Neuronal stem cell (in vitro differentiated cells): ENCODE measurements around the gene HYAL3.
A peak's percentile ranks its signal among the peaks of the same experiment; 100 is the strongest.

Source experiments
- DNase-seq: peaks from one replicate; pipeline ENCODE4 v3.0.0-alpha.2; 2013; ENCODE audit warnings: low spot score
- H2AFZ ChIP-seq: one replicate; pipeline ENCODE4 v1.6.1; 2013; ENCODE audit warnings: mild to moderate bottlenecking, low read length, inconsistent platforms
- H2AK5ac ChIP-seq: 2 replicates; pipeline ENCODE4 v1.6.1; 2013; ENCODE audit warnings: low read depth, mild to moderate bottlenecking, inconsistent platforms, low read length, moderate library complexity, mixed read lengths
- H2BK120ac ChIP-seq: 2 replicates; pipeline ENCODE4 v1.6.1; 2013; ENCODE audit warnings: low read depth, mild to moderate bottlenecking, inconsistent platforms, low read length, moderate library complexity, mixed read lengths
- H2BK12ac ChIP-seq: one replicate; pipeline ENCODE4 v1.6.1; 2013; ENCODE audit warnings: low read length, inconsistent platforms
- H2BK15ac ChIP-seq: 2 replicates; pipeline ENCODE4 v1.6.1; 2013; ENCODE audit warnings: mild to moderate bottlenecking, low read length, inconsistent platforms, mixed read lengths
- H2BK5ac ChIP-seq: one replicate; pipeline ENCODE4 v1.6.1; 2013; ENCODE audit warnings: inconsistent platforms, mild to moderate bottlenecking, low read length, moderate library complexity
- H3K14ac ChIP-seq: one replicate; pipeline ENCODE4 v1.6.1; 2013; ENCODE audit warnings: low read length, inconsistent platforms
- H3K18ac ChIP-seq: 2 replicates; pipeline ENCODE4 v1.6.1; 2013; ENCODE audit warnings: low read length, inconsistent platforms
- H3K23ac ChIP-seq: 2 replicates; pipeline ENCODE4 v1.6.1; 2013; ENCODE audit warnings: low read depth, mild to moderate bottlenecking, mixed read lengths, low read length, inconsistent platforms; ENCODE audit not compliant: poor library complexity
- H3K27ac ChIP-seq: replicated peaks from 3 replicates; pipeline ENCODE4 v1.5.1; 2013; ENCODE audit warnings: low read length, inconsistent platforms
- H3K27me3 ChIP-seq, 3 experiments: 2 replicates each; pipeline ENCODE4 v1.6.1; 2013; ENCODE audit warnings: low read length in 3 of 3, mild to moderate bottlenecking in 2 of 3, inconsistent platforms in 1 of 3, low read depth in 1 of 3, mixed read lengths in 1 of 3, moderate library complexity in 1 of 3; ENCODE audit not compliant: control insufficient read depth in 3 of 3, insufficient read depth in 3 of 3
- H3K36me3 ChIP-seq, 2 donors: replicated peaks in 1 of 2; 2 replicates each; pipeline ENCODE4 v1.6.1; 2013; ENCODE audit warnings: low read length in 2 of 2; ENCODE audit not compliant: control insufficient read depth in 2 of 2, insufficient read depth in 2 of 2
- H3K4ac ChIP-seq: 2 replicates; pipeline ENCODE4 v1.6.1; 2013; ENCODE audit warnings: inconsistent platforms, mild to moderate bottlenecking, low read length, moderate library complexity
- H3K4me1 ChIP-seq, 2 donors: 1 replicate in 1 of 2; 2 replicates in 1 of 2; pipeline ENCODE4 v1.6.1; 2013; ENCODE audit warnings: low read length in 2 of 2, low read depth in 1 of 2; ENCODE audit not compliant: control insufficient read depth in 2 of 2, insufficient read depth in 1 of 2
- H3K4me2 ChIP-seq: one replicate; pipeline ENCODE4 v1.6.1; 2013; ENCODE audit warnings: mild to moderate bottlenecking, low read length, inconsistent platforms; ENCODE audit not compliant: insufficient read depth, poor library complexity, severe bottlenecking
- H3K4me3 ChIP-seq, 2 donors: 2 replicates each; pipeline ENCODE4 v1.5.1; 2013; ENCODE audit warnings: low read length in 2 of 2, mild to moderate bottlenecking in 2 of 2, inconsistent platforms in 1 of 2, moderate library complexity in 1 of 2
- H3K79me1 ChIP-seq: one replicate; pipeline ENCODE4 v1.6.1; 2013; ENCODE audit warnings: low read depth, mild to moderate bottlenecking, inconsistent platforms, low read length, moderate library complexity
- H3K9ac ChIP-seq: one replicate; pipeline ENCODE4 v1.6.1; 2013; ENCODE audit warnings: mild to moderate bottlenecking, low read depth, low read length, inconsistent platforms; ENCODE audit not compliant: poor library complexity
- H3K9me3 ChIP-seq, 2 donors: replicated peaks in 1 of 2; 2 replicates each; pipeline versions ENCODE3 to v1.6.1; 2013; ENCODE audit warnings: low read length in 2 of 2, mild to moderate bottlenecking in 2 of 2, inconsistent platforms in 1 of 2, low read depth in 1 of 2, mixed read lengths in 1 of 2, moderate library complexity in 1 of 2; ENCODE audit not compliant: control insufficient read depth in 2 of 2, insufficient read depth in 1 of 2
- H4K8ac ChIP-seq: one replicate; pipeline ENCODE4 v1.6.1; 2013; ENCODE audit warnings: low read depth, mild to moderate bottlenecking, inconsistent platforms, low read length, moderate library complexity
- H4K91ac ChIP-seq: one replicate; pipeline ENCODE4 v1.6.1; 2013; ENCODE audit warnings: low read length, low read depth, mild to moderate bottlenecking, inconsistent platforms; ENCODE audit not compliant: poor library complexity
- WGBS, 2 donors: extraction: QIAGEN DNeasy Blood & Tissue Kit; methylation state at CpG; one replicate each; pipeline ENCODE4 v1.1.7; 2013; ENCODE audit warnings: missing lambda C conversion rate in 2 of 2, mixed read lengths in 1 of 2; ENCODE audit not compliant: insufficient read length in 2 of 2, insufficient replicate concordance in 1 of 2; ENCODE audit errors: extremely low coverage in 2 of 2; 5-methylcytosine and 5-hydroxymethylcytosine counted together

The HYAL3 gene

GRCh38 chr3:50333744-50334328 is 34.6 kb upstream of the HYAL3 start:
- Histone ChIP-seq H3K14ac (no peak overlapping the region), H4K91ac (no peak overlapping the region), H3K4ac (no peak overlapping the region), H3K9ac (no peak overlapping the region), H3K23ac (no peak overlapping the region), H3K9me3 (no peaks in the 10 kb centered on the region), H2AFZ (no peak overlapping the region), H3K18ac (no peak overlapping the region), H2BK15ac (no peak overlapping the region), H3K4me2 (no peak overlapping the region), H3K27me3 (peaks cover 0 to 5% (median 2%) of the 10 kb centered on the region in 3 experiments), H2AK5ac (no peak overlapping the region), H3K4me3 (no peak overlapping the region), H4K8ac (no peak overlapping the region), H2BK5ac (no peak overlapping the region), H3K36me3 (peaks cover 36 to 62% of the 10 kb centered on the region in 2 donors), H2BK12ac (no peak overlapping the region), H3K4me1 (peaks cover 10 to 14% of the 10 kb centered on the region in 2 donors), H2BK120ac (no peak overlapping the region), H3K27ac (no peak overlapping the region), H3K79me1 (peaks cover 10% of the 10 kb centered on the region)
- no CpG with 5 or more reads among the region's 12 CpGs for WGBS, 2 donors
- DNase-seq = no peak

GRCh38 chr3:50331364-50331907 is 32.2 kb upstream of the HYAL3 start:
- Histone ChIP-seq H3K36me3 (peaks cover 36 to 66% of the 10 kb centered on the region in 2 donors), H3K9me3 (no peaks in the 10 kb centered on the region), H3K4me1 (peaks cover 9 to 14% of the 10 kb centered on the region in 2 donors), H3K4me3 (no peak overlapping the region), H3K79me1 (peaks cover 14% of the 10 kb centered on the region), H3K9ac (no peak overlapping the region), H2BK12ac (no peak overlapping the region), H3K4ac (no peak overlapping the region), H3K27me3 (no peaks in the 10 kb centered on the region), H3K23ac (no peak overlapping the region), H3K14ac (no peak overlapping the region), H4K8ac (no peak overlapping the region), H2BK15ac (no peak overlapping the region), H2BK5ac (no peak overlapping the region), H2BK120ac (no peak overlapping the region), H3K27ac (no peak overlapping the region), H3K4me2 (no peak overlapping the region), H2AK5ac (no peak overlapping the region), H2AFZ (no peak overlapping the region), H3K18ac (no peak overlapping the region), H4K91ac (no peak overlapping the region)
- WGBS, 2 donors = no CpG with 5 or more reads among the region's 19 CpGs
- no peak for DNase-seq

GRCh38 chr3:50330330-50330729 is 31.1 kb upstream of the HYAL3 start:
- Histone ChIP-seq H3K4me1 (peaks cover 3 to 6% of the 10 kb centered on the region in 2 donors), H3K36me3 (peaks cover 40 to 70% of the 10 kb centered on the region in 2 donors), H4K91ac (no peak overlapping the region), H2BK12ac (no peak overlapping the region), H4K8ac (peak overlapping the region; percentile 70), H3K79me1 (peaks cover 10% of the 10 kb centered on the region), H2BK120ac (no peak overlapping the region), H3K9me3 (no peaks in the 10 kb centered on the region), H2BK15ac (no peak overlapping the region), H3K4ac (no peak overlapping the region), H3K27me3 (no peaks in the 10 kb centered on the region), H2BK5ac (no peak overlapping the region), H2AFZ (no peak overlapping the region), H3K14ac (no peak overlapping the region), H3K4me2 (no peak overlapping the region), H3K23ac (no peak overlapping the region), H3K4me3 (peak overlapping the region in 1 of 2 donors; percentile 28), H2AK5ac (no peak overlapping the region), H3K18ac (no peak overlapping the region), H3K9ac (no peak overlapping the region), H3K27ac (no peak overlapping the region)
- WGBS, 2 donors = no CpG with 5 or more reads among the region's 10 CpGs
- no peak for DNase-seq

DNA sequence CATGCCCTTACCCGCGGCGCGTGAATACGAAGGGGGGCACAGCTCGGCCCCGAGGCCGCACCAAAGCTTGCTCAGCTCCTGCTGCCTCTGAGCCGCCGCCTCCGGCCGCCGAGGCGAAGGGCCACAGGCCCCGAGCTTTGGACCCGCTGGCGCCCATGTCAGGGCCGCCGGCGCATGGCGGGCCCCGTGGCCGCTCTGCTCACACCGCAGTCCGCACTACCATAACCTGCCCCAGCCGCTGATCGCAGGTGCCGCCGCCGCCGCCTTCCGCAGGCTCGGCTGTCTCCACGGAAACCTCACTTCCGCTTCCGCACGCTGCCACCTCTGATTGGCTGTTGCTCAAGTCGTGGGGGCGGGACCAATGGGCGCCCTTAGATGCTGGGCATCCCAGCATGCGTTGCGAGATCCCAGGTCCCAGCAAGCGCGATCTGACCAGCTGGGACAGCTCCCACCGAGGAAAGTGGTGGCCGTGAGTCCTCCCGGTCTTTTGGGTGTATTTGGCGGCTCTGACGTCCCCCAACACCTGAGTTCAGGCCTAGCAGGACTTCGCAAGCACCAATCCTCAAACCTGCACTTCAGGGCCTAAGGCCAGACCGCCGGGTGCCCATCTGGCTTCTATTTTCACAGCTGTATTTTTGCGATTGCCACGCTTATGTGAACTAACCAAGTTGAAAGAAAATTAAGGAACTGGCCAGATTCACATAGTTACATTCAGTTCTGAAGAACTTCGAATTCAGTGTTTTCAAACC is 28.9 kb upstream of the HYAL3 start, which contains the start of gene TUSC2:
Gene TUSC2 (minus strand): TSS at position 281 of the 749 bp plus-strand sequence. CDS start 124 bp downstream, at position 157.
- peak within 1 kb of the TSS; percentile 73 for H3K18ac ChIP-seq
- H3K4me1 ChIP-seq = peaks cover 8 to 12% of the 10 kb centered on the region in 2 donors
- no peak within 1 kb of the TSS for H3K14ac ChIP-seq
- H3K4me2 ChIP-seq = peak within 1 kb of the TSS; percentile 94
- no peak within 1 kb of the TSS for H2BK12ac ChIP-seq
- H3K4ac ChIP-seq = peak within 1 kb of the TSS; percentile 53
- peak within 1 kb of the TSS; percentile 74 for H2AFZ ChIP-seq
- no CpG with 5 or more reads among the region's 55 CpGs for WGBS, 2 donors
- peak within 1 kb of the TSS; percentile 62 for H3K23ac ChIP-seq
- no peak within 1 kb of the TSS for H2BK15ac ChIP-seq
- H2BK5ac ChIP-seq = peak within 1 kb of the TSS; percentile 26
- H4K91ac ChIP-seq = no peak within 1 kb of the TSS
- peak within 1 kb of the TSS; percentile 67 for H2AK5ac ChIP-seq
- H3K36me3 ChIP-seq = peaks cover 43 to 69% of the 10 kb centered on the region in 2 donors
- H3K27ac ChIP-seq = peak within 1 kb of the TSS; percentile 27
- DNase-seq = peak; percentile 93
- H4K8ac ChIP-seq = no peak within 1 kb of the TSS
- no peaks in the 10 kb centered on the region for H3K27me3 ChIP-seq
- H3K4me3 ChIP-seq = peak within 1 kb of the TSS; percentile 74 to 98
- H3K9me3 ChIP-seq = no peaks in the 10 kb centered on the region
- peak within 1 kb of the TSS; percentile 96 for H3K9ac ChIP-seq
- no peak within 1 kb of the TSS for H2BK120ac ChIP-seq
- H3K79me1 ChIP-seq = peaks cover 11% of the 10 kb centered on the region
